Measurements from ENCODE around the gene ARL16.
A peak's percentile ranks its signal among the peaks of the same experiment; 100 is the strongest.

ARL16 gene

GRCh38 chr17:81648707-81649085, 34.9 kb downstream of the ARL16 start:
- Histone ChIP-seq H3K9ac (no peak overlapping the region), H3K9me3 (replicated peaks in 1 of 11) (peaks cover 19 to 28% (median 24%) of the 10 kb centered on the region in 11 experiments), H3K27me3 (no peaks in the 10 kb centered on the region), H4K20me1 (no peaks in the 10 kb centered on the region), H3K4me2 (no peak overlapping the region), H3K4me1 (peaks cover 29 to 50% (median 45%) of the 10 kb centered on the region in 10 experiments), H3K4me3 (no peak overlapping the region), H3K27ac (no peak overlapping the region), H3K36me3 (peaks cover 0 to 5% (median 0%) of the 10 kb centered on the region in 11 experiments; a peak in 1 of 22 replicates)
- TF ChIP-seq Cebpa-rat (IDR thresholded peaks at IDR 0.05): no peak

- Histone ChIP-seq H3K9ac (no peak overlapping the region), H3K4me2 (no peak overlapping the region), H4K20me1 (no peaks in the 10 kb centered on the region), H3K27ac (no peak overlapping the region), H3K4me1 (peaks cover 24 to 45% (median 39%) of the 10 kb centered on the region in 10 experiments), H3K27me3 (no peaks in the 10 kb centered on the region), H3K4me3 (no peak overlapping the region), H3K9me3 (replicated peaks in 1 of 11) (peaks cover 19 to 28% (median 24%) of the 10 kb centered on the region in 11 experiments), H3K36me3 (peaks cover 0 to 5% (median 0%) of the 10 kb centered on the region in 11 experiments; a peak in 1 of 22 replicates)
- no peak for TF ChIP-seq Cebpa-rat (IDR thresholded peaks at IDR 0.05)
Measured at GRCh38 chr17:81648013-81648706, 35.4 kb downstream of the ARL16 start.

- H3K4me2 ChIP-seq: no peak overlapping the region
- no peak overlapping the region for H3K4me3 ChIP-seq
- TF ChIP-seq Cebpa-rat (IDR thresholded peaks at IDR 0.05): no peak
- H3K4me1 ChIP-seq: peaks cover 18 to 40% (median 34%) of the 10 kb centered on the region in 10 experiments
- H4K20me1 ChIP-seq: no peaks in the 10 kb centered on the region
- no peak overlapping the region for H3K27ac ChIP-seq
- no peaks in the 10 kb centered on the region for H3K27me3 ChIP-seq
- peaks cover 0 to 5% (median 0%) of the 10 kb centered on the region in 11 experiments; a peak in 1 of 22 replicates for H3K36me3 ChIP-seq
- peaks cover 19 to 28% (median 24%) of the 10 kb centered on the region in 11 experiments for H3K9me3 ChIP-seq (replicated peaks in 1 of 11)
- no peak overlapping the region for H3K9ac ChIP-seq
Measured at GRCh38 chr17:81647640-81648012, 36.0 kb downstream of the ARL16 start.

GRCh38 chr17:81646869-81647600, 36.6 kb downstream of the ARL16 start:
- H3K4me2 ChIP-seq: no peak overlapping the region
- H3K9ac ChIP-seq: no peak overlapping the region
- peaks cover 16 to 37% (median 35%) of the 10 kb centered on the region in 10 experiments for H3K4me1 ChIP-seq
- no peak overlapping the region for H3K4me3 ChIP-seq
- H3K27me3 ChIP-seq: no peaks in the 10 kb centered on the region
- no peaks in the 10 kb centered on the region for H4K20me1 ChIP-seq
- TF ChIP-seq Cebpa-rat (IDR thresholded peaks at IDR 0.05): no peak
- peaks cover 0 to 5% (median 0%) of the 10 kb centered on the region in 11 experiments; a peak in 1 of 22 replicates for H3K36me3 ChIP-seq
- no peak overlapping the region for H3K27ac ChIP-seq
- H3K9me3 ChIP-seq (replicated peaks in 1 of 11): peaks cover 19 to 28% (median 24%) of the 10 kb centered on the region in 11 experiments

GRCh38 chr17:81644976-81645952, 38.3 kb downstream of the ARL16 start:
- TF ChIP-seq Cebpa-rat (IDR thresholded peaks at IDR 0.05): no peak
- H3K36me3 ChIP-seq: peaks cover 0 to 5% (median 0%) of the 10 kb centered on the region in 11 experiments; a peak in 1 of 22 replicates
- H3K4me3 ChIP-seq: peak overlapping the region in 1 of 10 experiments; percentile 5; a peak in 1 of 20 replicates
- H3K27me3 ChIP-seq: no peaks in the 10 kb centered on the region
- peak overlapping the region; percentile 65 to 87 (median 72) for H3K4me2 ChIP-seq
- no peaks in the 10 kb centered on the region for H4K20me1 ChIP-seq
- peak overlapping the region in 8 of 11 experiments; percentile 16 to 54 (median 38); a peak in 11 of 22 replicates for H3K27ac ChIP-seq
- H3K4me1 ChIP-seq: peaks cover 16 to 35% (median 26%) of the 10 kb centered on the region in 10 experiments
- peak overlapping the region in 9 of 11 experiments; percentile 19 to 61 (median 40); a peak in 12 of 22 replicates for H3K9ac ChIP-seq
- H3K9me3 ChIP-seq (replicated peaks in 1 of 11): peaks cover 19 to 27% (median 23%) of the 10 kb centered on the region in 11 experiments

- peak overlapping the region; percentile 65 to 87 (median 72) for H3K4me2 ChIP-seq
- H3K27me3 ChIP-seq: no peaks in the 10 kb centered on the region
- TF ChIP-seq Cebpa-rat (IDR thresholded peaks at IDR 0.05): no peak
- H3K9me3 ChIP-seq (replicated peaks in 1 of 11): peaks cover 14 to 20% (median 17%) of the 10 kb centered on the region in 11 experiments
- H3K36me3 ChIP-seq: peaks cover 0 to 5% (median 0%) of the 10 kb centered on the region in 11 experiments; a peak in 1 of 22 replicates
- H3K9ac ChIP-seq: peak overlapping the region in 9 of 11 experiments; percentile 19 to 61 (median 40); a peak in 9 of 22 replicates
- no peaks in the 10 kb centered on the region for H4K20me1 ChIP-seq
- no peak overlapping the region; a peak in 1 of 20 replicates for H3K4me3 ChIP-seq
- H3K4me1 ChIP-seq: peaks cover 16 to 35% (median 26%) of the 10 kb centered on the region in 10 experiments
- H3K27ac ChIP-seq: peak overlapping the region in 5 of 11 experiments; percentile 28 to 54 (median 37); a peak in 7 of 22 replicates
Measured at GRCh38 chr17:81644496-81644895, 39.1 kb downstream of the ARL16 start.

GRCh38 chr17:81641825-81642489, 41.6 kb downstream of the ARL16 start:
- Histone ChIP-seq H3K4me3 (no peak overlapping the region), H3K4me2 (peak overlapping the region in 10 of 11 experiments; percentile 16 to 56 (median 30); a peak in 12 of 22 replicates), H3K9me3 (replicated peaks in 1 of 11) (no peaks in the 10 kb centered on the region), H4K20me1 (no peaks in the 10 kb centered on the region), H3K27me3 (no peaks in the 10 kb centered on the region), H3K27ac (peak overlapping the region in 3 of 11 experiments; percentile 14 to 36 (median 16); a peak in 2 of 22 replicates), H3K4me1 (peaks cover 25 to 48% (median 34%) of the 10 kb centered on the region in 10 experiments), H3K9ac (peak overlapping the region in 3 of 11 experiments; percentile 22 to 38 (median 23); a peak in 4 of 22 replicates), H3K36me3 (no peaks in the 10 kb centered on the region)
- TF ChIP-seq Cebpa-rat (IDR thresholded peaks at IDR 0.05): no peak

- no peak for TF ChIP-seq Cebpa-rat (IDR thresholded peaks at IDR 0.05)
- no peak overlapping the region for H3K27ac ChIP-seq
- H3K4me3 ChIP-seq: no peak overlapping the region
- no peaks in the 10 kb centered on the region for H3K27me3 ChIP-seq
- no peaks in the 10 kb centered on the region for H3K9me3 ChIP-seq (replicated peaks in 1 of 11)
- peaks cover 15 to 18% (median 17%) of the 10 kb centered on the region in 11 experiments; a peak in 21 of 22 replicates for H4K20me1 ChIP-seq
- H3K4me2 ChIP-seq: no peak overlapping the region
- no peak overlapping the region for H3K9ac ChIP-seq
- H3K36me3 ChIP-seq: peaks cover 0 to 6% (median under 1%) of the 10 kb centered on the region in 11 experiments; a peak in 6 of 22 replicates
- H3K4me1 ChIP-seq: peaks cover 30 to 51% (median 39%) of the 10 kb centered on the region in 10 experiments
Measured at GRCh38 chr17:81640011-81640410, 43.6 kb downstream of the ARL16 start.

Data from BLaER1 treated with 17β-estradiol and CSF1 and Interleukin-3, amounts not matched to agents 10 nM and 100 nM (cell line).